ENCODE data around the gene SMIM44. TPM values are rescaled to one million over a fixed set of nuclear protein-coding genes. Genes with fewer than 3 reads are reported as not detected.

Gene SMIM44
- total RNA-seq, 1 experiment from 2014 or later, result not detected

DNA sequence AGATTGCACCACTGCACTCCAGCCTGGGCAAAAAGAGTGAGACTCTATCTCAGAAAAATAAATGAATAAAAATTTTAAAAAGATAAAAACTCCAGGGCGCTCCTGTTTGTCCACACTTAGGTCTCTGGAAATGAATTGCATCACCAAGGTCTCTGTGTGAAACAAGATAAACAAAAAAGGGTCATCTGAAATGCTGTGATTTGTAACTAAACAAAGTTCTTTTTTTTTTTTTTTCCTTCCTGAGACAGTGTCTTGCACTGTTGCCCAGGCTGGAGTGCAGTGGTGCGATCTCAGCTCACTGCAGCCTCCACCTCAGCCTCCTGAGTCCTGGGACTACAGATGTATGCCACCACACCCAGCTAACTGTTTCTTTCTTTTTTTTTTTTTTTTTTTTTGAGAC lies 34.4 kb upstream of the SMIM44 start:
- intact Hi-C loops (cut with micrococcal nuclease; ENCODE audit: unreplicated experiment) (no loop called here), in situ Hi-C loops (cut with HindIII; ENCODE audit: low pct_unique_long_range_greater_than_20kb, low sequenced_read_pairs) (no loop called here)
- no peaks in the 10 kb centered on the region for H3K27me3 ChIP-seq (ENCODE audit: control insufficient read depth, insufficient read depth, low read length)
- no peaks in the 10 kb centered on the region for H3K9me3 ChIP-seq (ENCODE audit: control insufficient read depth, insufficient read depth, low read depth, low read length)
- ChIA-PET POLR2A (interaction anchor here (0.7 kb wide), 1 partner anchor 144 kb away, joined by 8 read pairs; no protein-coding TSS in a partner anchor), CTCF (no interaction called here)
- TF ChIP-seq, protein P1, sequence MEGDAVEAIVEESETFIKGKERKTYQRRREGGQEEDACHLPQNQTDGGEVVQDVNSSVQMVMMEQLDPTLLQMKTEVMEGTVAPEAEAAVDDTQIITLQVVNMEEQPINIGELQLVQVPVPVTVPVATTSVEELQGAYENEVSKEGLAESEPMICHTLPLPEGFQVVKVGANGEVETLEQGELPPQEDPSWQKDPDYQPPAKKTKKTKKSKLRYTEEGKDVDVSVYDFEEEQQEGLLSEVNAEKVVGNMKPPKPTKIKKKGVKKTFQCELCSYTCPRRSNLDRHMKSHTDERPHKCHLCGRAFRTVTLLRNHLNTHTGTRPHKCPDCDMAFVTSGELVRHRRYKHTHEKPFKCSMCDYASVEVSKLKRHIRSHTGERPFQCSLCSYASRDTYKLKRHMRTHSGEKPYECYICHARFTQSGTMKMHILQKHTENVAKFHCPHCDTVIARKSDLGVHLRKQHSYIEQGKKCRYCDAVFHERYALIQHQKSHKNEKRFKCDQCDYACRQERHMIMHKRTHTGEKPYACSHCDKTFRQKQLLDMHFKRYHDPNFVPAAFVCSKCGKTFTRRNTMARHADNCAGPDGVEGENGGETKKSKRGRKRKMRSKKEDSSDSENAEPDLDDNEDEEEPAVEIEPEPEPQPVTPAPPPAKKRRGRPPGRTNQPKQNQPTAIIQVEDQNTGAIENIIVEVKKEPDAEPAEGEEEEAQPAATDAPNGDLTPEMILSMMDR (IDR thresholded peaks at IDR 0.05), result no peak
- no peak for TF ChIP-seq TCF7L2 (IDR thresholded peaks at IDR 0.05; ENCODE audit: low read depth, low read length)
- TF ChIP-seq SIN3A (IDR thresholded peaks at IDR 0.05; ENCODE audit: borderline replicate concordance, insufficient read depth, low read depth, low read length), result no peak
- TF ChIP-seq, protein P2, sequence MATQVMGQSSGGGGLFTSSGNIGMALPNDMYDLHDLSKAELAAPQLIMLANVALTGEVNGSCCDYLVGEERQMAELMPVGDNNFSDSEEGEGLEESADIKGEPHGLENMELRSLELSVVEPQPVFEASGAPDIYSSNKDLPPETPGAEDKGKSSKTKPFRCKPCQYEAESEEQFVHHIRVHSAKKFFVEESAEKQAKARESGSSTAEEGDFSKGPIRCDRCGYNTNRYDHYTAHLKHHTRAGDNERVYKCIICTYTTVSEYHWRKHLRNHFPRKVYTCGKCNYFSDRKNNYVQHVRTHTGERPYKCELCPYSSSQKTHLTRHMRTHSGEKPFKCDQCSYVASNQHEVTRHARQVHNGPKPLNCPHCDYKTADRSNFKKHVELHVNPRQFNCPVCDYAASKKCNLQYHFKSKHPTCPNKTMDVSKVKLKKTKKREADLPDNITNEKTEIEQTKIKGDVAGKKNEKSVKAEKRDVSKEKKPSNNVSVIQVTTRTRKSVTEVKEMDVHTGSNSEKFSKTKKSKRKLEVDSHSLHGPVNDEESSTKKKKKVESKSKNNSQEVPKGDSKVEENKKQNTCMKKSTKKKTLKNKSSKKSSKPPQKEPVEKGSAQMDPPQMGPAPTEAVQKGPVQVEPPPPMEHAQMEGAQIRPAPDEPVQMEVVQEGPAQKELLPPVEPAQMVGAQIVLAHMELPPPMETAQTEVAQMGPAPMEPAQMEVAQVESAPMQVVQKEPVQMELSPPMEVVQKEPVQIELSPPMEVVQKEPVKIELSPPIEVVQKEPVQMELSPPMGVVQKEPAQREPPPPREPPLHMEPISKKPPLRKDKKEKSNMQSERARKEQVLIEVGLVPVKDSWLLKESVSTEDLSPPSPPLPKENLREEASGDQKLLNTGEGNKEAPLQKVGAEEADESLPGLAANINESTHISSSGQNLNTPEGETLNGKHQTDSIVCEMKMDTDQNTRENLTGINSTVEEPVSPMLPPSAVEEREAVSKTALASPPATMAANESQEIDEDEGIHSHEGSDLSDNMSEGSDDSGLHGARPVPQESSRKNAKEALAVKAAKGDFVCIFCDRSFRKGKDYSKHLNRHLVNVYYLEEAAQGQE (IDR thresholded peaks at IDR 0.05; ENCODE audit: insufficient read depth in 1 of 2, low read depth in 2 of 2, low read length in 1 of 2), result no peak
- no peak for TF ChIP-seq POLR2AphosphoS5 (IDR thresholded peaks at IDR 0.05; ENCODE audit: low read depth, low read length)
- no TSS peak for BruUV-seq (replicated peaks)
- no peak for DNase-seq (ENCODE audit: low read depth, low spot score)
- no peaks in the 10 kb centered on the region; the same call in none of the 2 replicates for H3K4me1 ChIP-seq (ENCODE audit: control insufficient read depth, insufficient read depth, low read length)
- no peak overlapping the region for H3K4me3 ChIP-seq (ENCODE audit: low read depth in 2 of 2, low read length in 2 of 2)
- no peaks in the 10 kb centered on the region for H3K36me3 ChIP-seq (ENCODE audit: control insufficient read depth, insufficient read depth, low read length)
- no peak for ATAC-seq
- H3K27ac ChIP-seq (ENCODE audit: low read length), result no peak overlapping the region

DNA sequence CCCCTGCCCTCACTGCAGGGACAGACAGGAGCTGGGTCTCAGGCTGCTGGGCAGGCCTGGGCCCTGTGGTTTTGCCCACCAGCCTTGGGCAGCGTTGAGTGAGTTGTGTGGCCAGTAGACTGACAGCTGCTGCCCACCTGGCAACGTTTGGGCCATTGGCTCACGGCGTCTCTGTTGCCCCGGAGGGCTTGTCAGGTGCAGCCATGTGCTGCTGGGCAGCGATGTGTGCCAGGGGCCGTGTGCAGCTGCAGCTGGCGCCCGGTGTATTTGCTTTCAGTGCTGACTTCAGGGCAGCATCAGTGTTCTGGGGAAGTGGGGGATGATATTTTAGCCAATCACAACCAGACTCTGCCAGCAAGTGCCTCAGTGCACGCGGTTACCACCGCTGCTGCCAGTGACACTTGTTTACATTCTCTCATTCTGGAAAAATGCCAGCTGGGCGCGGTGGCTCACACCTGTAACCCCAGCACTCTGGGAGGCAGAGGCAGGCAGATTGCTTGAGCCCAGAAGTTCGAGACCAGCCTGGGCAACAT lies 33.5 kb upstream of the SMIM44 start:
- DNase-seq (ENCODE audit: low read depth, low spot score) (no peak), ATAC-seq (no peak)
- ChIA-PET POLR2A (no interaction called here), CTCF (no interaction called here)
- Histone ChIP-seq H3K4me1 (ENCODE audit: control insufficient read depth, insufficient read depth, low read length) (no peaks in the 10 kb centered on the region; the same call in none of the 2 replicates), H3K27ac (ENCODE audit: low read length) (no peak overlapping the region), H3K36me3 (ENCODE audit: control insufficient read depth, insufficient read depth, low read length) (no peaks in the 10 kb centered on the region), H3K9me3 (ENCODE audit: control insufficient read depth, insufficient read depth, low read depth, low read length) (no peaks in the 10 kb centered on the region), H3K27me3 (ENCODE audit: control insufficient read depth, insufficient read depth, low read length) (no peaks in the 10 kb centered on the region), H3K4me3 (ENCODE audit: low read depth in 2 of 2, low read length in 2 of 2) (no peak overlapping the region)
- no TSS peak for BruUV-seq (replicated peaks)
- TF ChIP-seq, protein P2 (IDR thresholded peaks at IDR 0.05; ENCODE audit: insufficient read depth in 1 of 2, low read depth in 2 of 2, low read length in 1 of 2), result no peak
- TF ChIP-seq TCF7L2 (IDR thresholded peaks at IDR 0.05; ENCODE audit: low read depth, low read length) (no peak), SIN3A (IDR thresholded peaks at IDR 0.05; ENCODE audit: borderline replicate concordance, insufficient read depth, low read depth, low read length) (no peak), POLR2AphosphoS5 (IDR thresholded peaks at IDR 0.05; ENCODE audit: low read depth, low read length) (no peak)
- TF ChIP-seq, protein P1 (IDR thresholded peaks at IDR 0.05), result no peak
- in situ Hi-C loops (cut with HindIII; ENCODE audit: low pct_unique_long_range_greater_than_20kb, low sequenced_read_pairs), result no loop called here
- intact Hi-C loops (cut with micrococcal nuclease; ENCODE audit: unreplicated experiment), result no loop called here

Data from Panc1 (cell line).